BJ (cell line): ENCODE data around the gene PIGS. TPM values are rescaled to one million over a fixed set of nuclear protein-coding genes. Genes with fewer than 3 reads are reported as not detected.
"Not testable (repeated sequence)": the region's sequence is repeated elsewhere in the genome, so short reads cannot be mapped to it uniquely, and the experiment has no call there.

Source experiments
- CTCF ChIA-PET: fragments of 350-600 bp; formaldehyde crosslinking; extraction: SDS; loops from one replicate; lab custom pipeline; 2021; ENCODE audit warnings: antibody characterized with exemption, inconsistent platforms; lab: Yijun Ruan, JAX
- POLR2A ChIA-PET: fragments of 300-600 bp; sonication (Branson Sonifier 250); formaldehyde crosslinking; extraction: SDS; loops from one replicate; lab custom pipeline; 2021; ENCODE audit warnings: antibody characterized with exemption; lab: Charles Lee
- DNase-seq: peaks from one replicate; pipeline ENCODE4 v3.0.0-alpha.2; 2011; ENCODE audit warnings: low read depth
- H3K27me3 ChIP-seq: 2 replicates; pipeline ENCODE4 v1.6.0; 2011; ENCODE audit warnings: low read length; ENCODE audit not compliant: control insufficient read depth, insufficient read depth
- H3K36me3 ChIP-seq: 2 replicates; pipeline ENCODE4 v1.5.1; 2011; ENCODE audit warnings: low read length; ENCODE audit not compliant: control insufficient read depth, insufficient read depth
- H3K4me3 ChIP-seq: 2 replicates; pipeline ENCODE4 v1.5.1; 2011; ENCODE audit warnings: low read depth, mild to moderate bottlenecking, control low read depth, low read length
- polyA plus RNA-seq: library from polyadenylated mRNA; depleted of rRNA; stranded (reverse); fragments of >200 nt; gene quantifications from 2 replicates; pipeline ENCODE4 v1.2.3, GENCODE V29; 2011
- TF ChIP-seq, protein P1 (sequence below): IDR thresholded peaks from 2 replicates; pipeline ENCODE4 v1.5.1; 2011; ENCODE audit warnings: low read depth, mild to moderate bottlenecking, control low read depth, inconsistent platforms, low read length, moderate library complexity; ENCODE audit not compliant: insufficient read depth

Gene PIGS
- polyA plus RNA-seq, 1 experiment: 99.5 TPM

DNA sequence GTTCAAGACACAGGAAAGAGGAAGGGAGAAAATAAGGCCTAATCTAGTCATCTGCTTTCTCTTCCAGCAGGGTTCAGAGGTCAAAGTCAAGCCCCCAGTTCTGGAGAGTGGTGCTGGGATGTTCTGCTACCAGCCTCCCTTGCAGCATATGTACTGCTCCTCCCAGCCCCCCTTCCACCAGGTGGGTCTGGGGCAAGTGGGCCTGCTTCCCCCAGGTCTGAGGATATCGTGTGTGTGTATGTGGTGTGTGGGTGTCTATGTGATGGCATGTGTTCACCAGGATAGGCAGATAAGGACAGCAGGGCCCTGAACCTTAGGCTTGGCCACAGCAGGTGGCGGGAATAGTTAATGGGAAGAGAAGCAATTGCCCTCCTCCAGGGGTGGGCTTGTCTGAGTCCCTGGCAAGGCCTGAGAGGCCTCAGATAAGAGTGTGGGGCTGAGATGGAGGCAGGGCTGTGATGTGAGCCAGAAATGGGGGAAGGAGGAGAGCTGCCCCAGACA, 44.1 kb downstream of the PIGS start:
- POLR2A ChIA-PET: no interaction called here
- Histone ChIP-seq H3K4me3 (no peak overlapping the region), H3K36me3 (no peaks in the 10 kb centered on the region), H3K27me3 (peaks cover 2% of the 10 kb centered on the region; the same call in 1 of the 2 replicates)
- CTCF ChIA-PET: interaction anchor here (0.8 to 4.1 kb wide), 4 partner anchors 13 to 117 kb away, joined by 3 to 19 read pairs (median 3); no protein-coding TSS in a partner anchor
- DNase-seq: no peak
- TF ChIP-seq, protein P1, sequence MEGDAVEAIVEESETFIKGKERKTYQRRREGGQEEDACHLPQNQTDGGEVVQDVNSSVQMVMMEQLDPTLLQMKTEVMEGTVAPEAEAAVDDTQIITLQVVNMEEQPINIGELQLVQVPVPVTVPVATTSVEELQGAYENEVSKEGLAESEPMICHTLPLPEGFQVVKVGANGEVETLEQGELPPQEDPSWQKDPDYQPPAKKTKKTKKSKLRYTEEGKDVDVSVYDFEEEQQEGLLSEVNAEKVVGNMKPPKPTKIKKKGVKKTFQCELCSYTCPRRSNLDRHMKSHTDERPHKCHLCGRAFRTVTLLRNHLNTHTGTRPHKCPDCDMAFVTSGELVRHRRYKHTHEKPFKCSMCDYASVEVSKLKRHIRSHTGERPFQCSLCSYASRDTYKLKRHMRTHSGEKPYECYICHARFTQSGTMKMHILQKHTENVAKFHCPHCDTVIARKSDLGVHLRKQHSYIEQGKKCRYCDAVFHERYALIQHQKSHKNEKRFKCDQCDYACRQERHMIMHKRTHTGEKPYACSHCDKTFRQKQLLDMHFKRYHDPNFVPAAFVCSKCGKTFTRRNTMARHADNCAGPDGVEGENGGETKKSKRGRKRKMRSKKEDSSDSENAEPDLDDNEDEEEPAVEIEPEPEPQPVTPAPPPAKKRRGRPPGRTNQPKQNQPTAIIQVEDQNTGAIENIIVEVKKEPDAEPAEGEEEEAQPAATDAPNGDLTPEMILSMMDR: no peak

GRCh38 chr17:28526381-28526780, 44.9 kb downstream of the PIGS start:
- TF ChIP-seq, protein P1: no peak
- Histone ChIP-seq H3K4me3 (no peak overlapping the region), H3K36me3 (no peaks in the 10 kb centered on the region), H3K27me3 (peaks cover 6% of the 10 kb centered on the region)
- no peak for DNase-seq
- CTCF ChIA-PET: interaction anchor here (0.9 to 4.1 kb wide), 4 partner anchors 14 to 118 kb away, joined by 3 to 19 read pairs (median 3); no protein-coding TSS in a partner anchor
- POLR2A ChIA-PET: no interaction called here

GRCh38 chr17:28524476-28525424, 46.6 kb downstream of the PIGS start:
- POLR2A ChIA-PET: no interaction called here
- CTCF ChIA-PET: no interaction called here
- TF ChIP-seq, protein P1: no peak
- Histone ChIP-seq H3K36me3 (no peaks in the 10 kb centered on the region), H3K4me3 (no peak overlapping the region), H3K27me3 (peaks cover 6% of the 10 kb centered on the region)
- peak; percentile 31 for DNase-seq

GRCh38 chr17:28523876-28524275, 47.4 kb downstream of the PIGS start:
- CTCF ChIA-PET: interaction anchor here (0.6 to 1.8 kb wide), 3 partner anchors 17 to 40 kb away, joined by 3 to 5 read pairs (median 4); no protein-coding TSS in a partner anchor
- Histone ChIP-seq H3K36me3 (no peaks in the 10 kb centered on the region), H3K27me3 (peaks cover 6% of the 10 kb centered on the region), H3K4me3 (no peak overlapping the region)
- TF ChIP-seq, protein P1: no peak
- no peak for DNase-seq
- POLR2A ChIA-PET: no interaction called here

DNA sequence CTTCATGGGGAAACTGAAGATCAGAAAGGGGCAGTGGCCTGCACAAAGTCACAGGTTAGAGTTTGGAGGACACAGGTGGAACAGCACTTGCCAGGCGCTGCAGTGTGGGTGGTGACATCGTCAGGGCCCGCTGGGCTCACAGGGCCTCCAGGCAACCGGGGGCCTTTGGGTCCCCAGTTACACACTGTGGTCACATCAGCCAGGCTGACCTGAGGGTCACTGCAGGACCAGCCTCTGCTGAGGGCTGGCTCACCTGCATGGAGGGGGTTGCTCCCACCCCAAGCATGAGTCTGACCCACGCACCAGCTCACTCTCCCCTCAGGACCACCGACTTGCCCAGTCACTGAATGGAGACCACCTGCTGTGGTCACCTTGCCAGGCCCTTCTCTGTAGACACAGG, 48.1 kb downstream of the PIGS start:
- no peaks in the 10 kb centered on the region for H3K36me3 ChIP-seq
- CTCF ChIA-PET: interaction anchor here (0.6 to 1.8 kb wide), 4 partner anchors 12 to 40 kb away, joined by 3 to 5 read pairs (median 4); no protein-coding TSS in a partner anchor
- no peak overlapping the region for H3K4me3 ChIP-seq
- DNase-seq: no peak
- POLR2A ChIA-PET: no interaction called here
- peaks cover 6% of the 10 kb centered on the region for H3K27me3 ChIP-seq
- TF ChIP-seq, protein P1: no peak

DNA sequence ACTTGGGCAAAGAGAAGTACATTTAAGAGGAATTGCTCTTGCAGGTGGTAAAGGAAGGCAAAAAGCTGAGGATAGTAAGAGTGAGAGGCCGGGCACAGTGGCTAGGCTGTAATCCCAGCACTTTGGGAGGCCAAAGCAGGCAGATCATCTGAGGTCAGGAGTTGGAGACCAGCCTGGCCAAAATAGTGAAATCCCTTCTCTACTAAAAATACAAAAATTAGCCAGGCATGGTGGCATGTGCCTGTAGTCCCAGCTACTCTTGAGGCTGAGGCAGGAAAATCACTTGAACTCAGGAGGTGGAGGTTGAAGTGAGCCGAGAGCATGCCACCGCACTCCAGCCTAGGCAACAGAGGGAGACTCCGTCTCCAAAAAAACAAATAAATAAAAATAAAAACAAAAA, 49.0 kb downstream of the PIGS start:
- H3K36me3 ChIP-seq, POLR2A ChIA-PET, H3K4me3 ChIP-seq, DNase-seq, H3K27me3 ChIP-seq: not testable (repeated sequence)
- CTCF ChIA-PET: interaction anchor here (1.0 to 1.8 kb wide), 2 partner anchors 12 to 27 kb away, joined by 3 to 5 read pairs; no protein-coding TSS in a partner anchor
